Lower lobe of right lung (tissue), 2 donors: ENCODE results near the gene CACNA1B. TPM values are rescaled to one million over a fixed set of nuclear protein-coding genes. Genes with fewer than 3 reads are reported as not detected.

Experiments used
- ATAC-seq, 2 donors: fragments of 200-7000 bp; cut with Tn5 transposase; one replicate each; pipeline ENCODE4 v1.9.1; 2020 to 2022; ENCODE audit warnings: mild to moderate bottlenecking in 2 of 2, moderate library complexity in 2 of 2
- DNase-seq: peaks from one replicate; pipeline ENCODE4 v3.0.0-alpha.2; 2020
- H3K27ac ChIP-seq: fragments of 200-600 bp; one replicate; pipeline ENCODE4 v1.8.0; 2022
- H3K27me3 ChIP-seq: fragments of 200-600 bp; one replicate; pipeline ENCODE4 v1.8.0; 2022; ENCODE audit warnings: low read depth
- H3K36me3 ChIP-seq: fragments of 200-600 bp; one replicate; pipeline ENCODE4 v1.8.0; 2022; ENCODE audit warnings: mild to moderate bottlenecking
- H3K4me1 ChIP-seq: fragments of 200-600 bp; one replicate; pipeline ENCODE4 v1.8.0; 2022
- H3K4me3 ChIP-seq: fragments of 200-600 bp; one replicate; pipeline ENCODE4 v1.8.0; 2022; ENCODE audit warnings: mild to moderate bottlenecking
- H3K9me3 ChIP-seq: fragments of 200-600 bp; one replicate; pipeline ENCODE4 v1.8.0; 2022
- CTCF ChIP-seq: fragments of 200-600 bp; IDR thresholded peaks from one replicate; pipeline ENCODE4 v1.8.0; 2022; ENCODE audit warnings: antibody characterized with exemption, mild to moderate bottlenecking
- intact Hi-C: fragments of 100-400 bp; cut with DNase I; formaldehyde crosslinking; loops from one replicate; pipeline ENCODE4 v1.11.0; 2022
- total RNA-seq: library from RNA; stranded (reverse); fragmentation: NEBNext Ultra II Directional; extraction: Animal tissue kit (Norgen Biotek cat#: 25700); gene quantifications from one replicate; pipeline ENCODE4 v1.2.1, GENCODE V29; 2021
- donor health status: DM: no; HTN: yes; CAD: no; lungs with severe emphysema.

CACNA1B gene
- total RNA-seq, 1 donor from 2014 or later: 0.06 TPM

- H3K27me3 ChIP-seq: no peaks in the 10 kb centered on the region
- ATAC-seq (peak in 1 of 2 donors; percentile 29), DNase-seq (no peak)
- intact Hi-C loops: no loop called here
- no peak overlapping the region for H3K4me3 ChIP-seq
- TF ChIP-seq CTCF: no peak
- H3K36me3 ChIP-seq: no peaks in the 10 kb centered on the region
- H3K27ac ChIP-seq: no peak overlapping the region
- H3K9me3 ChIP-seq: no peaks in the 10 kb centered on the region
- H3K4me1 ChIP-seq: no peaks in the 10 kb centered on the region
Observed at GRCh38 chr9:137919095-137919465, 41.5 kb downstream of the CACNA1B start.

- Histone ChIP-seq H3K4me1 (no peaks in the 10 kb centered on the region), H3K4me3 (no peak overlapping the region), H3K9me3 (no peaks in the 10 kb centered on the region), H3K27ac (no peak overlapping the region), H3K36me3 (no peaks in the 10 kb centered on the region), H3K27me3 (no peaks in the 10 kb centered on the region)
- intact Hi-C loops: no loop called here
- ATAC-seq: no peak
- no peak for TF ChIP-seq CTCF
- no peak for DNase-seq
Observed at GRCh38 chr9:137919649-137920141, 42.1 kb downstream of the CACNA1B start.

GRCh38 chr9:137920753-137921152, 43.2 kb downstream of the CACNA1B start:
- Histone ChIP-seq H3K4me3 (no peak overlapping the region), H3K36me3 (no peaks in the 10 kb centered on the region), H3K9me3 (no peaks in the 10 kb centered on the region), H3K27me3 (no peaks in the 10 kb centered on the region), H3K4me1 (no peaks in the 10 kb centered on the region), H3K27ac (no peak overlapping the region)
- ATAC-seq (no peak), DNase-seq (no peak)
- intact Hi-C loops: no loop called here
- no peak for TF ChIP-seq CTCF

GRCh38 chr9:137924169-137924568, 46.6 kb downstream of the CACNA1B start:
- intact Hi-C loops: no loop called here
- Histone ChIP-seq H3K27ac (no peak overlapping the region), H3K4me3 (no peak overlapping the region), H3K36me3 (no peaks in the 10 kb centered on the region), H3K4me1 (no peaks in the 10 kb centered on the region), H3K9me3 (peaks cover 6% of the 10 kb centered on the region), H3K27me3 (no peaks in the 10 kb centered on the region)
- DNase-seq: no peak
- no peak for TF ChIP-seq CTCF
- no peak for ATAC-seq

GRCh38 chr9:137924761-137925369, 47.3 kb downstream of the CACNA1B start:
- intact Hi-C loops: no loop called here
- no peak overlapping the region for H3K27ac ChIP-seq
- H3K36me3 ChIP-seq: no peaks in the 10 kb centered on the region
- peaks cover 6% of the 10 kb centered on the region for H3K9me3 ChIP-seq
- H3K4me1 ChIP-seq: no peaks in the 10 kb centered on the region
- H3K27me3 ChIP-seq: no peaks in the 10 kb centered on the region
- ATAC-seq (no peak), DNase-seq (no peak)
- TF ChIP-seq CTCF: no peak
- no peak overlapping the region for H3K4me3 ChIP-seq
